GM15510 (cell line): Measurements from ENCODE around the gene SYNGR3.

Source experiments
- POLR2A ChIP-seq: IDR thresholded peaks from 3 replicates; pipeline ENCODE4 v1.6.1; 2011; ENCODE audit warnings: borderline replicate concordance; ENCODE audit not compliant: insufficient read length; ENCODE audit errors: extremely low read depth

Gene SYNGR3

DNA sequence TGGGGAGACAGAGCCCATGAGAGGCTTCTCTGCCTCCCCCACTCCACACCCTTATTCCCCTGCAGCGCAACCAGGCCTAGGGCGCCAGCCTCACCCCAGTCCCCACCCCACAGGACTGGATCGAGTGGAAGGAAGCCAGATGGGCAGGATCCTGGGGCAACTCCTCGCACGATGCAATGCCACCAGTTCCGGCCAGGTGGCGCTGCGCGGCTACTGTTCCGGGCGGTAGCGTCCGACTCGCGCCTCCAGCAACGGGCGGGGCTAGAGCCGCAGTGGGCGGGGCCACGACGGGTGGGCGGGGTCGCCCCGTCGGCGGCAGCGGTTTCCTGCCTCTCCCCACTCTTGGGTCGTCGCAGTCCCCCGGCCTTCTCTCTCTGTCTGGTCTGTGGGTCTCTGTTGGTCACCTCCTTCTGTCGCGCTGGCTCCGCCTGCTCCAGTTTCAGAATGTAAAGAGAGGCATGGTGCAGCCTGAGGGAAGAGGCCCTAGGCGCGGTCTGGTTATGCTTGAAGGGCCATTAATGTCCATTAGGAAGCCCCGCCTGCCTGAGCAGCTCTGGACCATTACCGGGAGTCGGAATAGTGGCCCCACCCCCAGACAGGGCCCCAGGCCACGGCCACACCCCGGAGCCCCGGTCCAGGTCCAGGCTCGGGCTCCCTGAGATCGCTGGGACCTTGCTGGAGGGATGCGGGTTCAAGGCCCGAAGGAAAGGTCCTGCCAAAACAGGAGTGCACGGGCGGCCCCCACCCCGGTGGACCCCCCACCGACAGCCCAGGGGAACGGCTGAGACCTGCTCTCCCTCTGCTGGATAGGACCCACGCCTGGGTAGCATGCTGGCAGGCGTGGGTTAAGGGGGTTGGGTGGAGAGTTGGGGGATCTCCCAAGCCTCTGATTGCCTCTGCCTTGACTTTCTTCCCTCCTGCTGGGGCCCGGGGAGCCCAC is 33.6 kb downstream of the SYNGR3 start:
- TF ChIP-seq POLR2A = peak; percentile 40

DNA sequence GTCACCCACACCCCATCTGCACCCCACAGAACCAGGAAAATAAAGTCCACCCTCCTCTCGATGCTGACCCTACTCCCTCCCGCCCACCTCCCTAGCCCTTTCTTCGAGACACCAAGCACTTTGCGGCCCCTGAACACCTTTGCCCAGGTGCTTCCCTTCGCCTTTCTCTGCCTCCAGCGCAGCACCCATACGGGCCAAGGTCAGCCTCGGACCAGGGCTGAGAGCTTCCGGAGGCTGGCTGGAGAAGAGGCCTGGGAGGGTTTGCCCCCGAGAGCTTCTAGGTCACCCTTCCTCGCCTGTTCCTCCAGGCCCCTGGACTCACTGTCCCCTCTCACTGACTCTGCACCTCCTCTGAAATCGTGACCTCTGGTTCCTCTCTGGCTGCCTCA is 34.3 kb downstream of the SYNGR3 start:
- TF ChIP-seq POLR2A = no peak

DNA sequence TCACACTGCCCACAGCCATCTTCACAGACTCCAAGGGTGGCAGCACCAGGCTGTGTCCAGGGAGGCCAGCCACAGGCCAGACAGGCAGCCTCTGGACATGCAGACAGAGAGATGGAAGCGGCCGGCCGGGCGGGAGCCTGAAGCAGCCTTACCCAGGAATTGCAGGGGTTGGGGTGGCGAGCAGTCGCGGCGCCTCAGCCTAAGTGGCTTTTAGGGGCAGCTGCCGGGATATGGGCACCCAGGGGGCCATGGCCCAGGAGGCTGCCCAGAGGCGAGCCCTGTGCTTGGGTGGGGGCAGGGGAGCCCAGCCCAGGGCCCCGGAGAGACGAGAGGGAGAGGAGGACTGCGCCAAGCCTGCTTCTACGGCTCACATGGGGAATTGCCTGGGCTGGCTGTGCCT is 35.5 kb downstream of the SYNGR3 start:
- no peak for TF ChIP-seq POLR2A

DNA sequence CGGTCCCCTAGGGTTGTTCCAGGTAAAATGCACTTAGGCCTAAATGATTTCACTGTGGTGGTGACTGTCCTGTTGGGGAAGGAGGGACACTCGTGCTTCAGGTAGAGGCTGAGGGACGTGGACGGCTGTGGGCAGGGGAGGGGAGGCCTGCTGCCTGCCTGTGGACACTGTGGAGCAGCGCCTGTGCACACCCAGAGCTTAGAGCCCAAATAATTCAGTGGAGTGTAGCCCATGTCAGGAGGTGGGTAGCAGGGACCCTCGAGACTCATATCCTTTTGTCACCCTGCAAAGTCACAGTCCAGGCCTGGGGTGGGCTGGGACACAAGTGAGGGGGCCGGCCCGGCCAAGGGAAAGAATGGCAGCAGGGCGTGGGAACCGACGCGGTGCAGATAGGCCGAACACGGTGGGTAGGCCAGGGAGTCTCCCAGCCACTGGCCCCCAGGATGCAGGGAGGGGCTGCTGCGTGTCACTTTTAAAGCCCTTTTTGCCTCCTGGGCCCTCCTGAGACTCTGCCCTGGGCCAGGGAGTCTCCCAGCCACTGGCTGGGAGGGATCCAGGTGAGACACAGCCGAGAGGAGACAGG is 36.2 kb downstream of the SYNGR3 start:
- TF ChIP-seq POLR2A = no peak

DNA sequence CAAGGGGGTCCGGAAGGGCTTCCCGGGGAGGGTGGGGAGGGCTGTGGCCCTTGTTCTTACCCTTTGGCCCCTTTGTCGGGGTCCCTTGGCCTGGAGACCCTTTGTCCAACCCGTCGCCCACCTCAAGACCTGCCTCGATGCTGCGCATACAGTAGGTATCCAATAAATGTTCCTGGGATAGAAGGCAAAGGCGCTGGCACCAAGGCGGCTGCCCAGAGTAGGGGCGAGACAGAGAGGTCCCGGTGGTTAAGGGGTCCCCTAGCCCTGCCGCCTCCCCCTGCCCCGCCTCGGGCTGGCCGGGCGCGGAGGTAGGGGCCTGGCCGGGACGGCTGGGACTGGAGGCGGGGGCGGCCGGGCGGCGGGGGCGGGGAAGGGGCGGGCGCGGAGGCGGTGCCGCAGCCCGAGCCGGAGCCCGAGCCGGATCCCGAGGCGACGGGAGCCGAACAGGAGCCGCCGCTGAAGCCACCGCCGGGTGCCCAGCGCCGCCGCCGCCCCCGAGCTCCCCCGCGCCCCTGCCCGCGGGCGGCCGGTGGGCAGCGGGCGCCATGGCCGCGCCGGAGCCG is 36.8 kb downstream of the SYNGR3 start, which contains the start of gene NHERF2:
Gene NHERF2 (plus strand): TSS at position 442 of the 563 bp plus-strand sequence. CDS start 104 bp downstream, at position 546.
- no peak for TF ChIP-seq POLR2A

DNA sequence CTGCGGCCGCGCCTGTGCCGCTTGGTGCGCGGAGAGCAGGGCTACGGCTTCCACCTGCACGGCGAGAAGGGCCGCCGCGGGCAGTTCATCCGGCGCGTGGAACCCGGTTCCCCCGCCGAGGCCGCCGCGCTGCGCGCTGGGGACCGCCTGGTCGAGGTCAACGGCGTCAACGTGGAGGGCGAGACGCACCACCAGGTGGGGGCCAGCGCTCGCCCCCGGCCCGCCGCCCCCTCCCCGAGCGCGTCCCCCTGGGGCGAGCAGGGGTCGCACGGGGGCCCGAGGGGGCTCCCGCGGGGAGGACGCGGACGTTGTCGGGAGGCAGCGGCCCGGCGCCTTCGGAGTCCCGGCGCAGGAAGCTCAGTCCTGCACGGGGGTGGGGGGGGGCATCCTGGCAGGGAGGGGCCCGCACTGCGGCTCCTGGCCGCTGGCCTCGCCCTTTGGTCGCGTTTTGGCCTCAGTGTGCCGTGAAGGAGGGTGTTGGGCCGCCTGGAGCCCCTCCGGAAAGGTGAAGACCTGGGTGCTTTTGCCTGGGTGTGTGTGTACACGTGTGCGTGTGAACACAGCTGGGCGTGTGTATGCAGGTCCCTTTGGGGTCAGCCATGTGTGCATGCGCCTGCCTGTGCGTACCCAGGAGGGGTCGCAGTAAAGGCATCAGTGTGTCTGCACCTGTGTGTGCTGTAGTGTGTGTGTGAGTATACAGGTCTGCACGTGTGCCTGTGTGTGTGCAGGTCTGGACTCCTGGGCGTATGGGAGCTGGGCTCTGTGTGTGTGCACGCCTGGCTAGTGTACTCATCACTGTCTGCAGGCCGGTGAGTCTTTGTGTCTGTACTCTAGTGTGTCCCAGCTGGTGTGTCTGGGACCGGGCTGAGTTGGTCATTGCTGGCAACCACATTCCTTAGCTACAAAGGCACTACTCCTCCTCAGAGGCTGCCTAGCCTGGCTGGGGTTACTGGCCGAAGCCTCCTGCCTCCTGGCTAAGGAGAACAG is 37.5 kb downstream of the SYNGR3 start:
- TF ChIP-seq POLR2A = no peak

DNA sequence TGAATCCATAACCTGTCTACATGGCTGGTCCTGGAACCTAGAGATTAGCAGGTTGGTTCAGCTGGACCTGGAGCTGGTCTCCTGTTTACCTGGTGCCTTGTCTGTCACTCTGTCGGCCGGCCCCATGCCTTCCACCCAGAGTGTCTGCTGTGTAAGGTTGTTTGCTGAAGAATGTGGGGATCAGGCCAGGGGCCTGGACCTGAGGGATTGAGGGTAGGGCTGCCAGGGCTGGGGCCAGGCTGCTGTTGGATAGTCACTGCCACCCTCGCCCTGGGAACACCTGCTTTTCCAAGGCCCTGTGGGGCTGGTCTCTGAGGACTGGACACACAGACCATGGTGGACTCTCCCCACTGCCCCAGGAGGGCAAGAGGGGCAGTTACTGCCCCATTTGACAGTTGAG is 38.4 kb downstream of the SYNGR3 start:
- no peak for TF ChIP-seq POLR2A

DNA sequence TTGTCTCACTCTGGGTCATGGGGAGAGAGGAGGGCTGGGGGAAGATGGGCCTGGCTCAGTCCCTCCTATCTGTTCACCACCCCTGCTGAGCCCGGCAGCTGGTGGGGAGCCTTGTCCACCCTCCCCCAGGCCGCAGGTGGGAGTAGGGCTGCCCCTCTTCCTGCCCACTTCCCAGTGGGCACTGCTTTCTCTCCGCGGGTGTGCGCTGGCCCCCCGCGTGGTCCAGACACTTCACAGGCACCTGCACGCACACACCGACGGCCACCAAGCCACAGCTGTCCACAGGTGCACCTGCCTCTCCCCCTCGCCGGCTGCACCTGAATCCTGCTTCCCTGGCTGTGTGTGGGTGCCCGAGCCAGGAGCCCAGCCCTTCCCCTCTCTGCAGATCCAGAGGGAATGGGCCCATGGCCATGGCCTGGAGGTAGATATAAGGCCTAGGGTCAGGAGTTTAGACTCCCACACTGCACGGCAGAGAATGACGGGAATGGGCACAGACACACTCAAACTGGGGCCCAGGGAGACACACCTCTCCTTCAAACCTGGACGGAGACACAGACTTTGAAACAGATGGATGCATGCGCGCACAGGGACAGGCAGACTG is 39.0 kb downstream of the SYNGR3 start:
- no peak for TF ChIP-seq POLR2A

DNA sequence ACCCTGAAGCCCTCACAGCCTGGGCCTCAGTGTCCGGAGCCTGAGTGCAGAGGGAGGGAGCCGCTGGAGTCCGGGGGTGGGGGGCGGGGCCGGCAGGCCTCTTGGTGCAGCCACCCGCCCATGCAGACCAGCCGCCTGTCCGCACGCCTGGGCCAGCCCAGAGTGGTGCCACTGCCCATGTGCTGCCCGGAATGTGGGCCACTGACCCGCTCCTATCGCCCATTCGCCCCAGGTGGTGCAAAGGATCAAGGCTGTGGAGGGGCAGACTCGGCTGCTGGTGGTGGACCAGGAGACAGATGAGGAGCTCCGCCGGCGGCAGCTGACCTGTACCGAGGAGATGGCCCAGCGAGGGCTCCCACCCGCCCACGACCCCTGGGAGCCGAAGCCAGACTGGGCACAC is 39.6 kb downstream of the SYNGR3 start:
- no peak for TF ChIP-seq POLR2A

DNA sequence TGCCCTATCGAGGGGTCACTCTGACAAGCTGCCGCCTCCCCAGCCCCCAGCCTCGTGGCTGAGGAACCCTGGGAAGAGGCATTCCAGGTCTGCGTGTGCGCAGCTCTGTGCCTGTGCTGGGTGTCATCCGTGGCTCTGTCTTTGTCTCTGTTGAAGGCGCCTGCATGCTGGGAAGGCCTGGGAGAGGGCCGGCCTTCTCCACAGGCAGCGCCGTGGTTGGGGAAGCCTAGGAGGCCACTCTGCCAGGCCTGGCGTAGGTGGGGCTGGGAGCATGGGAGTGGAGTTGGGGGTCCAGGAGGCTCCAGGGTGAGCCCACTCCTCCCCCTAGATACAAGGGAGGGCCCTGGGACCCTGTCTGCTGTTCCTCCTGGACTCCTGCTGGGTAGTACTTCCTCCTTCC is 40.3 kb downstream of the SYNGR3 start:
- TF ChIP-seq POLR2A = no peak

DNA sequence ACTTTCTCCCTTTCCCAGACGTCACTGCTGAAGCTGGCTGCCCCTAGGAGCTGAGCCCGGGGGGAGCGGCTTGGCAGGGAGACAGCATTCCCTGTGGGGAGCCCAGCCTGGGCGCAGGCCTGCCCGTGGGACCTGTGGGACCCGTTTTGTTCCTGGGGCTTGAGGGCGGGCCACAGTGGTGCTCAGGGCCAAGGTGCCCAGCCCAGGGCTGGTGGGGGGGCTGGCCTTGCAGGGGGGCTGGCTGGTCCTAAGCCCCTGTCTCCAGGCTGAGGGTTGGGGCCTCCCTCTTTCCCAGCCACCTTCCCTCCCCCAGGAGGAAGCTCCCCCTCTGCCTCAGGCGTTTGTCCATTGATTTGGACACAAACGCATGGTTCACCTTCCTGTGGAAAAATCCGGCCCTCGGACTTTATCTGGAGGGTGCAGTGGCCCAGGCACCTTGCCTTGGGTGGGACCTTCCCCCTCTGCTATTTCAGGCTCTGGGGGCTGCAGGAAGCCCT is 41.4 kb downstream of the SYNGR3 start:
- no peak for TF ChIP-seq POLR2A

DNA sequence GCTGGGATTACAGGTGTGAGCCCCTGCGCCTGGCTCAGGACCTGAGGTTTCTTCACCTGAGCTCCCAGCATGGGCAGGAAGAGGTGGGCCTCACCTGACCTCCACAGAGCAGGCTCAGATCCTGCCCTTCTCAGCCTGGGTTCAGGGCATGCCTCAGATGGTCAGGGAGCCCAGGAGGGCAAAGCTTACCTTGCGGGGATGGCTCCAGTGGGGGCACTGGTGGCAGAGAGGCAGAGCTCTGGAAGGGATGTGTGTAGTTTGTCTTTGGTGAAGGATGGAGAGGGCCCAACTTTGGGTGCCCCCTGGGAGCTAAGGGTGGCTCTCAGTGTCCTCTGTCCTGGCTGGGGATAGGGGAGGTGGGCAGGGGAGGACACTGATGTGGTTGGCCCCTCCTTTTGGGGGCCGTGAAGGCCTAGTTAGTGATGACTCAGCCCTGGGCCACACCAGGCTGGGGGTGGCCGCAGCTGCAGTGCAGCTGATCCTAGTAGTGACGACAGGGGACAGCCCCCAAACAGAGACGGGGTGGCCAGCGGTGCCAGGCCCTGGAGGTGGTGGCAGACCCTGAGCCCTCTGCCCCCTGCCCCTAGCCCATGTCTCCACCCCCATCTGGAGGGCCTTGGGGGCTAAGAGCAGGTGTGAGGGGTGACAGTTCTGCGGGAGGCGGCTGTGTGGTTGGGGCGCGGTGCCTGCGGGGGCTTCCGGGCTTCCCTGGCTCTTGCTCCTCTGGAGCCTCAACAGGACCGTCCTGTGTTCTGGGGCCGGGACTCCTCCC is 42.7 kb downstream of the SYNGR3 start:
- no peak for TF ChIP-seq POLR2A
